GM12872 (cell line): Measurements from ENCODE around the gene DYNLT1.

Source experiments
- TF ChIP-seq, protein P1 (sequence below): IDR thresholded peaks from 3 replicates; pipeline ENCODE4 v1.5.1; 2011; ENCODE audit warnings: low read depth, mild to moderate bottlenecking, low read length, moderate library complexity; ENCODE audit not compliant: insufficient read depth

DYNLT1 gene

DNA sequence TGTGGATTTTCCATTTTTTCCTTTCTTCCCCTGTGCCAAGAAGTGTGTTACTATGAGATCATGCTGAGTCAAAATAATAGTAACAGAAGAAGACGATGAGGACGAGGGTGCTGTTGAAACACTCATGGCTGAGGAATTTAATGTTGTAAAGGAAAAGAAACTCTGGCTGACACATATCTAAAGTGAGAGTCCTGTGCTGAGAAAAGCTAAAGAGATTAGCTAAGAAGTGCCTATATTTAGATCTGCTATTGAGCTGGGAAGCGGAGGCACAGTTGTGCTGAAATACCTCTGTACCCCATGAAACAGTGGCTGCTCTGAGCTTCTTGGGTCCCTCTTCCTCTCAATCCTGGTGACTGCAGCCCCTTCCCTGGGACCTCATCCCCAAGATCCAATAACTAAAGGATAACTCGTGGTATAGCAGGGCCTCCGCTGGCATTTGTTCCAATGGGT is 4.2 kb upstream of the DYNLT1 start:
- TF ChIP-seq, protein P1, sequence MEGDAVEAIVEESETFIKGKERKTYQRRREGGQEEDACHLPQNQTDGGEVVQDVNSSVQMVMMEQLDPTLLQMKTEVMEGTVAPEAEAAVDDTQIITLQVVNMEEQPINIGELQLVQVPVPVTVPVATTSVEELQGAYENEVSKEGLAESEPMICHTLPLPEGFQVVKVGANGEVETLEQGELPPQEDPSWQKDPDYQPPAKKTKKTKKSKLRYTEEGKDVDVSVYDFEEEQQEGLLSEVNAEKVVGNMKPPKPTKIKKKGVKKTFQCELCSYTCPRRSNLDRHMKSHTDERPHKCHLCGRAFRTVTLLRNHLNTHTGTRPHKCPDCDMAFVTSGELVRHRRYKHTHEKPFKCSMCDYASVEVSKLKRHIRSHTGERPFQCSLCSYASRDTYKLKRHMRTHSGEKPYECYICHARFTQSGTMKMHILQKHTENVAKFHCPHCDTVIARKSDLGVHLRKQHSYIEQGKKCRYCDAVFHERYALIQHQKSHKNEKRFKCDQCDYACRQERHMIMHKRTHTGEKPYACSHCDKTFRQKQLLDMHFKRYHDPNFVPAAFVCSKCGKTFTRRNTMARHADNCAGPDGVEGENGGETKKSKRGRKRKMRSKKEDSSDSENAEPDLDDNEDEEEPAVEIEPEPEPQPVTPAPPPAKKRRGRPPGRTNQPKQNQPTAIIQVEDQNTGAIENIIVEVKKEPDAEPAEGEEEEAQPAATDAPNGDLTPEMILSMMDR: no peak

DNA sequence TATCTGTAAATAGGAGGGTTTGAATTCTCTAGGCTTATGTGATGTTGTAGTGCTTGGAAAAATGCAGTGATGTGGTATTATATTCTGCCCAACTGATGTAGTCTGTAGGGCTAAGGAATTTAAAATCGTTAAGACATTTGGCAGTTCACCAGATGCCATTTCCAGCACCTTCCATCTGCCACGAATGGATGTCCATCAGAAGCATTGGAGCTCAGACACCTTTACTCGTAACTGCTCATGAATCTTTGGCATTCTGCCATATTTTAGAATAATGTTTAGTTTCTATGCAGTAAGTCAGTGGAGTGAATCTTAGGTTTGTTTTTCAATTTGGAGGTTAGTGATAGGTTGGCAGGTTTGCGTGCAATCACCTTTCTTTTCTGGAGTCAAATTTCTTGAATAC is 3.0 kb upstream of the DYNLT1 start:
- TF ChIP-seq, protein P1: no peak

DNA sequence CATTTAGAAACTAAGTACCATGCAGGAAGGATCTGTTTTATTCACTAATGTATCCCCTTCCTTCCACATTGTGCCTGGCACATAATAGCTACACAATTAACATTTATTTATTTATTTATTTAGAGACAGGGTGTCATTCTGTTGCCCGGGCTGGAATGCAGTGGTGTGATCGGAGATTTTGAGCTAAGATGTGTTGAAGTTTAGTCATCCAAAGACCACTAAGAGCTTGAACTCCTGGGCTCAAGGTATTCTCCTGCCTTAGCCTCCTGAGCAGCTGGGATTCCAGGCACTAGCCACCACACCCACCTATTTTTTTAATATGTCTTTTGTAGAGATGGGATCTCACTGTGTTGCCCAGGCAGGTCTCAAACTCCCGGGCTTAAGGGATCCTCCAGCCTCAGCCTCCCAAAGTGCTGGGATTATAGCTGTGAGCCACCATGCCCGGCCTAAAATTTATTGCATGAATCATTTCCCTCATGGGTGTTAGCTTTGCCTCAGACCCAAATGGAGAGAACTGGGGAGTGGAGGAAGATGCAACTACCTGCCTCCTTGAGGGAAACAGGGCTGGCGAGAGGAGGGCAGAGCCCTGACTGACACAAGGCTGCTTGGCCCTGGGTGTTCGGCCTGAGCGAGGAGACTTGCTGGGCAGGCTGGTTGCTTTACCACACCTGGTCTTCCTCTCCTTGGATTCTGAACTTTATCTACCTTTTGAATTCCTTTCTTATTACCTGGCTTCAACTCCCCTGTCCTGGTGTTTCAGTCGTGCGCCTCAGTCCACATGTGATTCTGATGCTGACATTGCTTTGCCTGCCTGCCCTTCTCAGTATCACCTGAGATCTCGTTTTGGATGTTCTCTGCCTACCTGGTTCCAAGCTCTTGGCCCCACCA is 1.7 kb upstream of the DYNLT1 start:
- TF ChIP-seq, protein P1: no peak

DNA sequence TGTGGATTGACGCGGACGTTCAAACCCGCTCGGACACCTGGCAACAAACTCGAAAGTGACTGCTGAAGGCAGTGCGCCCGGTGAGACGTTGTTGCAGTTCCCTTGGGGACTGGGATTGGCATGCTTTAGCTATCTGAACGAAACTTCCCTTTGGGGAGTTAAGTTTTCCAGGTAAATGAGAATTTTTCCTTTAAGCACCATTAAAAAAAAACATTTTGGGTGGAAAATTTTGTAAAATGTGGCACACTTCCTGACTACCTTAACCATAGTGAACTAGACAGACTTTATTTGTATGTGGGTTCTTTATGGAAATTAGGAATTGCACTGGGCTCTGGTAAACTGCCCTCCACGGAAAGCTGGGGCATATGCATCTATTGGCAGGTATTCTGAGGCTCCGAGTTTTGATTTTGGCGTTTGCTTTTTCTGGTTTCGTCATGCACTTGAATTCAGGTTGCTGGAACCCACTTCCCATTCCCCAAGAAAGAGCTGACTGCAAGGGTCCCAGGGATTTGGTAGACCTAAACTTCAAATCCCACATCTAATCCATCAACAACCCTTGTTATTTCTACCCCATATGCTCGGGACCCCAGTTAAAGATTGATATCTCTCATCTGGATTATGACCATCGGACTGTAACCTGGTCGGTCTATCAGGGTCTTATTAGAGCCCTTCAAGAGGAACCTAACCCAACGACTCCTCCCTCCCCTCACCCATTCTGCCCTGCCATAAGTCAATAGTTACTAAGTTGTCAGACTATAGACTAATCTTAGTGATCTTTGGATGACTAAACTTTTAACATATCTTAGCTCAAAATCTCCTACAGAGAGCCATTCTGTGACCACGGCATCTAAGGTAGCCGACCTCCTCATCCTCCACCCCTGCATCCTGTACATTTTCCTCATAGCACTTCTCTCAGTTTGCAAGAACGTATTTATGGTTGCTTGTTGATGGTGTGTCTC is 800 bp upstream of the DYNLT1 start:
- TF ChIP-seq, protein P1: no peak

DNA sequence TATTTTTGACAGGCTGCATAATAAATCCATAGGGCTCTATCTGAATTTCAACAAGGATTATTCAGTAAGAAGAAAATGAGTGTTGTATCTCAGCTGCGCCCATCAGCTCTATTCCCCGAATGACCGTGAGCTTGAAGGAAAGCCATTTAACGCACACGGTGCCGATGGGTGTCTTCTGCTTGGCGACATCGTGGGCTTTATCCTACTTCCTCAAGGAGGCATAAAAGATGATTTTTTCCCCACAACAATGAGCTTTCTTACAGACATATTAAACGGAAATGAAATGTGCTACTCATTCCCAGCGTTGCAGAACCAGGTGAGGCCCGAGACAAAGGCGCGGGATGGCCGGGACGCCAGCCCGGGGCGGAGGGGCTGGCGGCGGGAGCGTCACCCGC is 710 bp downstream of the DYNLT1 start:
- TF ChIP-seq, protein P1: no peak

DNA sequence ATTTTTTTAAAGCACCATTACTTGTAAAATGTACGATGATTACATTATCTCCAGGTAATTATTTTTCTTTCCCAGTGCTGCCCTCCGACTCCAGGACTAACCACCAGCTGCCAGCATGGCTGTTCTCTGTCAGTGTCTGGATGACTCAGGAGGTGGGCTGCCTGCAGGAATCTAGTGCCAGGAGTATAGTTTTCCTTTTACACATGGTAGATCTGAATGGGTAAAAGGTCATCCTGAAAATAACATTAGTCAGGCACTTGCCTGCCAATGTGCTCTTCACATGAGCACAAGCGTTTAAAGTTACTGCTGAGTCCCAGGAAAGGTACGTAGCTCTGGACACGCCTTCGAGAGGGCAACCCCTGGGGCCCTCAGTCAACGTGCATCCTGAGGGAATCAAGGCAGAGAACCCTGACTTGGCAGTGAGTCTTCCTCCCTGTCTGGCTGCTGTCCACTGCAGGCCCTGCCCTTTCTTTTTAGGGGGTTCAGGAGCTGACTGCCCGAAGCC is 2.4 kb downstream of the DYNLT1 start:
- TF ChIP-seq, protein P1: no peak

DNA sequence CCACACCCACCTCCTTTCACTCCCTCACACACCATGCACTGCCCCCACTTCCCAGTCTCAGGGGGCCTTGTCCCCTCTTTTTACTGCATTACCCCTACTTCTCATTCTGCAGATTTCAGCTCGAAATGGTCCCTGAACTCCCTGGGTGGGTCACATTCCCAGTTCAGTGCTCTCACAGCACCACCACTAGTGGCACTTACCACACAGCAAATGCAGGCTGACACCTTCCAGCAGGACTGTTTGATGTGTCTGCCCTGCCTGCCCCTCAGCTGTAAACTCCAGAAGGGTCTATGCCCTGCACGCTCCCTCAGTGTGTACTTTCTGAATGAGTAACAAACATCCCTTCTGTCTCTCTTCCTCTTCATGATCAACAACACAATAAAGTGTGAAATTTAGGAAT is 4.0 kb downstream of the DYNLT1 start:
- TF ChIP-seq, protein P1: no peak
